ENCODE data around the gene KCNK6. TPM values are rescaled to one million over a fixed set of nuclear protein-coding genes. Genes with fewer than 3 reads are reported as not detected.

KCNK6 gene
- total and polyA plus RNA-seq, 2 experiments from 2014 or later = 9.0 to 14.6 TPM

GRCh38 chr19:38277549-38277948 is 42.1 kb upstream of the KCNK6 start:
- Histone ChIP-seq H3K4me3 (no peak overlapping the region), H3K9me2 (ENCODE audit: insufficient read depth) (no peaks in the 10 kb centered on the region), H3K4me1 (ENCODE audit: insufficient read depth) (no peaks in the 10 kb centered on the region), H3K36me3 (ENCODE audit: insufficient read depth) (no peaks in the 10 kb centered on the region), H3K27ac (ENCODE audit: low read depth) (peak overlapping the region; percentile 76; the same call in 1 of the 2 replicates), H3K27me3 (ENCODE audit: insufficient read depth) (no peaks in the 10 kb centered on the region), H4K20me1 (replicated peaks; ENCODE audit: insufficient read depth) (peaks cover 80% of the 10 kb centered on the region), H3K79me2 (replicated peaks; ENCODE audit: insufficient read depth) (peaks cover 100% of the 10 kb centered on the region), H3F3A (replicated peaks; ENCODE audit: low read depth) (peaks cover 14% of the 10 kb centered on the region; the same call in 1 of the 2 replicates), H3K4me2 (no peak overlapping the region), H2AFZ (no peak overlapping the region)
- Mint-ChIP-seq H3K9me3 (no peaks in the 10 kb centered on the region), H3K4me3 (no peak overlapping the region), H3K27ac (no peak overlapping the region), H3K4me1 (no peaks in the 10 kb centered on the region; the same call in 2 of the 3 replicates), H3K27me3 (ENCODE audit: insufficient read depth, low read depth, poor library complexity) (no peaks in the 10 kb centered on the region), H3K36me3 (ENCODE audit: low read depth) (peaks cover 15% of the 10 kb centered on the region; the same call in 2 of the 3 replicates)
- TF ChIP-seq ZNF114 (CRISPR knock-in tag; IDR thresholded peaks at IDR 0.05) = no peak
- TF ChIP-seq CREB1 (CRISPR knock-in tag; IDR thresholded peaks at IDR 0.05; ENCODE audit: low read depth) = no peak
- no peak for TF ChIP-seq EZH2phosphoT487 (IDR thresholded peaks at IDR 0.05; ENCODE audit: unreplicated experiment)
- no peak for TF ChIP-seq JUNB (IDR thresholded peaks at IDR 0.05; ENCODE audit: unreplicated experiment)
- TF ChIP-seq STAT1 (IDR thresholded peaks at IDR 0.05; ENCODE audit: unreplicated experiment) = no peak
- TF ChIP-seq POLR2AphosphoS5 (IDR thresholded peaks at IDR 0.05; ENCODE audit: low read depth) = no peak
- TF ChIP-seq ZNF462 (CRISPR knock-in tag; IDR thresholded peaks at IDR 0.05) = no peak
- TF ChIP-seq ZNF331 (CRISPR knock-in tag; IDR thresholded peaks at IDR 0.05; ENCODE audit: low read depth) = no peak
- TF ChIP-seq REST (IDR thresholded peaks at IDR 0.05; ENCODE audit: unreplicated experiment) = no peak
- TF ChIP-seq NANOG (IDR thresholded peaks at IDR 0.05; ENCODE audit: borderline replicate concordance) = no peak
- TF ChIP-seq CTCF (conservative IDR thresholded peaks at IDR 0.05; ENCODE audit: low read depth in 2 of 2) = no peak
- no peak for TF ChIP-seq ETS1 (IDR thresholded peaks at IDR 0.05)
- no peak for TF ChIP-seq EZH2 (IDR thresholded peaks at IDR 0.05; ENCODE audit: low read depth, unreplicated experiment)
- ATAC-seq (no peak), DNase-seq (ENCODE audit: low spot score) (no peak)

All from GM23338 (cell line).